GM10248 (cell line): ENCODE measurements around the gene BCKDHB.

ENCODE experiments used
- CTCF ChIA-PET: fragments of 300-600 bp; sonication (Branson Sonifier 250); formaldehyde crosslinking; extraction: SDS; loops from one replicate; lab custom pipeline; 2021; ENCODE audit warnings: antibody characterized with exemption; lab: Yijun Ruan, JAX
- POLR2A ChIA-PET: fragments of 350-650 bp; sonication (Branson Sonifier 250); formaldehyde crosslinking; extraction: SDS; loops from one replicate; lab custom pipeline; 2020; ENCODE audit warnings: antibody characterized with exemption; lab: Yijun Ruan, JAX
- DNase-seq: peaks from one replicate; pipeline ENCODE4 v3.0.0; 2012; ENCODE audit errors: extremely low spot score
- TF ChIP-seq, protein P1 (sequence below): IDR thresholded peaks from 2 replicates; pipeline ENCODE4 v1.5.1; 2012; ENCODE audit warnings: mild to moderate bottlenecking, low read depth; ENCODE audit errors: extremely low read depth, missing control alignments, control extremely low read depth

Gene BCKDHB

DNA sequence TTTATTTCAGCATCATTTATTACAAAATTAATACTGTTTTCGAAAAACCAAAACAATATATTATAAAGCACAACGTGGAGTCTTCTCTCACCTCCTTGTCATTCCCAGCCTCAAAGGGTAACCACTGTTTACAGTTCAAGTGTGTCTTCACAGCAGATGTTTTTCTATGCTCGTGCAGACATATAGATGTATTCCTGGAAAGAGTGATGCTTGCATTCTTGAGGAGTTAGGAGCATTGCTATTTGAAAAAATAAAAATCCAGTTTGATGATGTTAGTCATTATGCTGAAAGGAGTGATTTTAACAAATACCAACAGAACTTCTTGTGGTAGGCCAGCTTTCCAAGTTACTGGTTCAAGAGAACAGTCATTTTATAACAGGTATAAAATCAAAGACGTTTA is 234.9 kb downstream of the BCKDHB start:
- ChIA-PET POLR2A (no interaction called here), CTCF (interaction anchor here (1.4 to 2.6 kb wide), 2 partner anchors 10 to 17 kb away, joined by 3 to 10 read pairs; no protein-coding TSS in a partner anchor)
- DNase-seq: no peak
- TF ChIP-seq, protein P1, sequence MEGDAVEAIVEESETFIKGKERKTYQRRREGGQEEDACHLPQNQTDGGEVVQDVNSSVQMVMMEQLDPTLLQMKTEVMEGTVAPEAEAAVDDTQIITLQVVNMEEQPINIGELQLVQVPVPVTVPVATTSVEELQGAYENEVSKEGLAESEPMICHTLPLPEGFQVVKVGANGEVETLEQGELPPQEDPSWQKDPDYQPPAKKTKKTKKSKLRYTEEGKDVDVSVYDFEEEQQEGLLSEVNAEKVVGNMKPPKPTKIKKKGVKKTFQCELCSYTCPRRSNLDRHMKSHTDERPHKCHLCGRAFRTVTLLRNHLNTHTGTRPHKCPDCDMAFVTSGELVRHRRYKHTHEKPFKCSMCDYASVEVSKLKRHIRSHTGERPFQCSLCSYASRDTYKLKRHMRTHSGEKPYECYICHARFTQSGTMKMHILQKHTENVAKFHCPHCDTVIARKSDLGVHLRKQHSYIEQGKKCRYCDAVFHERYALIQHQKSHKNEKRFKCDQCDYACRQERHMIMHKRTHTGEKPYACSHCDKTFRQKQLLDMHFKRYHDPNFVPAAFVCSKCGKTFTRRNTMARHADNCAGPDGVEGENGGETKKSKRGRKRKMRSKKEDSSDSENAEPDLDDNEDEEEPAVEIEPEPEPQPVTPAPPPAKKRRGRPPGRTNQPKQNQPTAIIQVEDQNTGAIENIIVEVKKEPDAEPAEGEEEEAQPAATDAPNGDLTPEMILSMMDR: no peak

- TF ChIP-seq, protein P1: no peak
- DNase-seq: no peak
- POLR2A ChIA-PET: no interaction called here
- CTCF ChIA-PET: interaction anchor here (0.9 kb wide), 1 partner anchor 11 kb away, joined by 3 read pairs; no protein-coding TSS in a partner anchor
These were observed 237.0 kb downstream of the BCKDHB start for GRCh38 chr6:80343511-80343910.

DNA sequence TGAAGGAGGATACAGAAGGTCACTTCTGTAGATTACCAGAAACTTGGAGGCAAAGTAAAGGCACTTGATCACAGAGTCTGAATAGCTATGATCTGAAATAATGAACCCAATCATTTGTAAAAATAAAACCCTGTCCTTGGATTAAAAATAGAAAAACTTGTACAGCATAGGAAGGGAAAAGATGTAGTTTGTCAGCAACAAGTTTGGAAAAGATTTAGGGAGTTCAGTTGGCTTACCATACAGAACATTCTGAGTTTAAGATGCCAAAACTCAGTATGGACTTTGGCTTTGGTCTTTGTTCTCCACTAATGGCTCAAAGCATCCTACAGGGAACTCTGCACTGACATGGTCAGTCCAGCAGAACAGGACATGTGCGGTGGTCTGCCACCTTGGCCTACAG is 240.6 kb downstream of the BCKDHB start:
- DNase-seq: no peak
- POLR2A ChIA-PET: no interaction called here
- CTCF ChIA-PET: no interaction called here
- TF ChIP-seq, protein P1: no peak

DNA sequence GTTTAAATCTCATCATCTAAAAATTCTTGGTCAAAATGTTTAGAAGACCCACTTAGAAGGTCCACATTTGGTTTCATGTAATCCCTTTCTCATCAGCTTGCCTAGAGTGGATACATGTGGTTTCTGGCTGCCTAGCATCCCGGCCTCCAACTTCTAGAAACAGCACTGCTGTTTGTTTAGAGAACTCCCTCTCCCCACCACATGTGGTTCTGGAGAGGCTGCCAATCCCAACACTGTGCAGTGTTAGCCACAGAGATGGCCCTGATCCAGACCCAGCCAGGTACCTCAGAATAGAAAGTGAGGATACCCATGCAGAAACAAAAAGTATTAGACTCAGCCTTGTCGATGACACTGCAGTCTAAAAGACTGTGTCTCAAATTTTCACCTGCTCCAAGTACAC is 241.8 kb downstream of the BCKDHB start:
- TF ChIP-seq, protein P1: no peak
- CTCF ChIA-PET: interaction anchor here (0.8 kb wide), 1 partner anchor 9 kb away, joined by 3 read pairs; no protein-coding TSS in a partner anchor
- no peak for DNase-seq
- POLR2A ChIA-PET: no interaction called here

- ChIA-PET POLR2A (no interaction called here), CTCF (interaction anchor here (0.9 kb wide), 1 partner anchor 11 kb away, joined by 3 read pairs; no protein-coding TSS in a partner anchor)
- TF ChIP-seq, protein P1: no peak
- DNase-seq: no peak
These were observed 249.5 kb downstream of the BCKDHB start for GRCh38 chr6:80356000-80356399.

- CTCF ChIA-PET: no interaction called here
- no peak for DNase-seq
- TF ChIP-seq, protein P1: no peak
- POLR2A ChIA-PET: no interaction called here
These were observed 250.1 kb downstream of the BCKDHB start for GRCh38 chr6:80356545-80356944.
